Smooth muscle cell of the brain vasculature (primary cell): ENCODE measurements around the gene SPACA9.
A peak's percentile ranks its signal among the peaks of the same experiment; 100 is the strongest.

Experiments used
- DNase-seq: peaks from one replicate; pipeline ENCODE4 v3.0.0-alpha.2; 2012; ENCODE audit warnings: low read depth, low spot score

The SPACA9 gene

GRCh38 chr9:132894346-132894745 is 15.6 kb downstream of the SPACA9 start:
- DNase-seq = no peak

GRCh38 chr9:132894862-132895835 is 16.5 kb downstream of the SPACA9 start:
- DNase-seq = no peak

DNA sequence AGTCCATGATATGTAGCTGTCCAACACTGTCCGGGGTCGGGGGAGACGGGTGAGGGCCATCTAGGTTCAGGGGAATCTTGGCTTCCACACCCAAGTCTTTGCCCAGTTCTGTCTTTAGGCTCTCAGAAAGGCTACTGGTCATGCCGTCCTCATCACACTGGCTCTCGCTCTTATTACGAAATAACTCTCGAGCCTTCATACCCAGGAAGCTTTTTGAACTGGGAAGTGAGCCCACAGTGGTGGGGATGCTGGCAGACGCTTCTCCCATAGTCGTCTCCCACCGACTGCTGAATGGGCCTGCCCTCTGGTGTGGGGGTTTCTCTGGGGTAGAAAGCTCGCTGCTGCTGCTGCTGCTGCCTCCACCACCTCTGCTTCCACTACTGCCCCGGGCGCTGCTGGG is 17.6 kb downstream of the SPACA9 start:
- DNase-seq = no peak

DNA sequence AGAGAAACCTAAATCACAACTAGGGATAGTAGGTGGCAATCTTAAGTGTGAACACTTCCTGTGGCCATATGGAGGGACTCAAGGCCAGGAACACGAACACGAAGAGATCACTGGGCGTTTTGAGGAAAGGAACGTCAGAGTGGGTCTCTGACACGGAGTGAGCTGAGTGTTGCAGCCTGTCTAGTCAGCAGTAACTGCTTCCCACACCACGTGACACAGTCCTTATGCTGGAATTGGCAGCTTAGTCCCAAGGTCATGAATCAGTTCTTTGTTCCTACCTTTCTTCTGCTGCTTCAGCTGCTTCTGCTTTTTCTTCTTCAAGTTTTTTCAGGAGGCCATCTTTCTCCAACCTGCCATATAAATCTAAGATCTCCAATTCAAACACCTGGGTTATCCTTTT is 18.2 kb downstream of the SPACA9 start:
- no peak for DNase-seq

DNA sequence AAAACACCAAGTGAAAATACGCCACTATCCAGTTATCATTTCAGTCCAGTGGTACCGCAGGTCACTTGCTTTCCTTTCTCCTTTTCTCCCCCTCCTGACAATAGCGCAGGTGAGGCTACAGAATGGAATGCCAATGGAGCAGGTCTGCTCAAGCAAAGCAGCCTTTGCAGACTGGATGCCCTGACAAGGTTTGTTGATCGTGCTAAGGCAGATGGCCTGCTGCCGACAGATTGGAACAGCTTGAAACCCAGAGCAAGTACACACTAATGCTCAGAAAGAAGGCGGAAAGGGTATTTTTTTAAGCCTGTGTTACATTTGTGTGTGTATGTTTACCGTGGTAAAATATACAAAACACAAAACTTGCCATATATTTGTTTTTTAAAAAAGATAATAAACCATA is 19.4 kb downstream of the SPACA9 start:
- DNase-seq = no peak

- peak; percentile 58 for DNase-seq
These were observed 23.4 kb downstream of the SPACA9 start for GRCh38 chr9:132901858-132902831.

DNA sequence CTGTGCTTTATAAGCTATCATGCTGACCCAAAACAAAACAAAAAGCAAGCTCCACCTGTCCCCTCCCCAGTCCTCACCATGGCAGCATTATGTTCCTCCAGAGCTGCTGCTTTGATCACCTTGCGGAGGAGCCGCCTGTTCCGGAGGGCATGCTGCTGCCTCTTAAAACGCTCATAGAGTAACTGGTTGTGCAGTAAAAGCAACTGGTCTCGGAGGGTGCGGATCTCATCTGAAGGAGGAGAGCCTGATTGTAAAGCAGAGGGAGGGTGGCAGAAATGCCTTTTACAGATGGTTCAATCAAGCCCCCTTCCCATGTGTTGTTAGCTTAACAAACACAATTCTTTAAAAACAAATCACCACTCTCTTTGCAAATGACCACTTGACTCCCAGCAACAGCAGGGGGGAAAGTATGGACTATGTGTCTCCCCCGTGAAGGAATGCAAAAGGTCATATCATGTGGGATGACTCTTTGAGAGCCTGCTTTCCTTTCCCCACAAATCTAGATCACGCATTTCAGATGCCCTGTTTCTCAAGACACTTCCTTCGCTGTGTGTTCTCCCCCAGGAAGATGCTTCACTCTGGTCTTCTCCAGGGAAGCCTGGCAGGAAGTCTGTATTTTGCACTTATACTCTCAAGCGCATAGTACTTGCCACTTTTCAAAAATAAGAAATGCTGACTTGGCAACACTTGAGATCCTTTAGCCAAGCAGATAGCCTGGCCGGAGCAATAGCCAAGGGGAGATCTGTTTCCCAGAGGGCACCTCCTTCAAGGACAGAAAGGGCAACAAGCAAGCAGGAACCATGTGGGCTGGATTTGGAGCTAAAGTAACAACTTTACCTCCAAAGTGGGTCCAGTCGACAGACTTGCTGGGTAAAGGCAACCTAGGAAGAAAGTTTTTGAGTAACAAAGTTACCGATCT is 25.1 kb downstream of the SPACA9 start:
- no peak for DNase-seq

DNA sequence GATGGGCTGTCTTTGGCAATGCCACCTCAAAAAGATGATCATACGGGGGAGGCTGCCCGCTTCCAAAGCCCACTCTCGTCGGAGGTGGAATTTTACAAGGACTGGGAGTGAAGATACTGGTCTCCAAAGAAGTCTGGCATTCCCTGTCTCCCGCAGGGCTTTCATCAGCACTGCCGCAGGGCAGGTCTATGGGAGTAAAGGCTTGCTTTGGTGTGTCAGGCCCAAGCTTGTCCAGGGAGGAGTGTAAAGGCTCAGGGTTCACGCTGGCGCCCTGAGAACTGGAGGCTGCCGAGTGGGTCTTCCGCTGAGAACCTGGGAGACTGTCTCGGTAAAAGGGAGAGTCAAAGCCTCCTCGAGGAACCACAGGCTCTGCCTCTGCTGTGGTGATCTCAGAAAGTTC is 27.0 kb downstream of the SPACA9 start:
- no peak for DNase-seq

DNA sequence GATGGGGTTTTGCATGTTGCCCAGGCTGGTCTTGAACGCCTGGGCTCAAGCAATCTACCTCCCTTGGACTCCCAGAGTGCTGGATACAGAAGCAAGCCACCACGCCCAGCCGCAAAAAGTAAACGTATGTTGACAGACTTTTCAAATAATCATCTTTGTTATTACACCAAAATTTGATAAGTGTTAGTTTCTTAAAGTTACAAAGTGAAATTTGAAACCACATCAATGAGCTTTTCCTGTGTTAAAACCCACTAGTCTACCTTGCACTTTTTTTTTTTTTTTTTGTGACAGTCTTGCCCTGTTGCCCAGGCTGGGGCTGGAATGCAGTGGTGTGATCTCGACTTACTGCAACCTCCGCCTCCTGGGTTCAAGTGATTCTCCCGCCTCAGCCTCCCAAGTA is 29.9 kb downstream of the SPACA9 start:
- DNase-seq = no peak

GRCh38 chr9:132909311-132909710 is 30.6 kb downstream of the SPACA9 start:
- DNase-seq = no peak

- DNase-seq = no peak
These were observed 31.7 kb downstream of the SPACA9 start for GRCh38 chr9:132910376-132910775.

DNA sequence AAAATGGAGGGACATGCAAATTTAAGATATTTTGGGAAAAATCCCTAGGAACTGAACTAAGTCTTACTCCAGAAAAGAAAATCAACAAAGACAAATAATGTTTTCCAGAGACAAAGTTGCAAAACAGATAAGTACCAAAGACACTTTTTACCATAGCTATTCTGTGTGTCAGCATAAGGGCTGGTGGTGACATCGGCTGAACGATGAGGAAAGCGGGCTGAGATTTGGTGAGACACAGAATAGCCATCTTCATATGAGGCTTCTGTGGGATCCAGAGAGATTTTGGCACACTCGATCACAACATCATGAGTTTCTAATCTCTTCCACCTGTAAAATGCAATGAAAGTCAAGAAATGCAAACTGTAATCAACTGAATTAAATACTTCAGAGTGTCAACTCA is 33.4 kb downstream of the SPACA9 start:
- DNase-seq = no peak

DNA sequence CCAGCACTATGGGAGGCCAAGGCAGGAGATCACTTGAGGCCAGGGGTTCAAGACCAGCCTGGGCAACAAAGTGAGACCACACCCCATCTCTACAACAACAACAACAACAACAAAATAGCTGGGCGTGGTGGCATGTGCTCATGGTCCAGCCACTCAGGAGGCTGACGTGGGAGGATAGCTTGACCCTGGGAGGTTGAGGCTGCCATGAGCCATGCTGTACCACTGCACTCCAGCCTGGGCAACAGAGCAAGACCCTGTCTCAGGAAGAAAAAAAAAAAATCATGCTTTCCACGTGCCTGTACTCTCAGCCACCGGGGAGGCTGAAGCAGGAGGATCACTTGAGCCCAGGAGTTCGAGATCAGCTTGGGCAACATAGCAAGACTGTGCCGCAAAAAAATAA is 36.2 kb downstream of the SPACA9 start:
- DNase-seq = no peak

DNA sequence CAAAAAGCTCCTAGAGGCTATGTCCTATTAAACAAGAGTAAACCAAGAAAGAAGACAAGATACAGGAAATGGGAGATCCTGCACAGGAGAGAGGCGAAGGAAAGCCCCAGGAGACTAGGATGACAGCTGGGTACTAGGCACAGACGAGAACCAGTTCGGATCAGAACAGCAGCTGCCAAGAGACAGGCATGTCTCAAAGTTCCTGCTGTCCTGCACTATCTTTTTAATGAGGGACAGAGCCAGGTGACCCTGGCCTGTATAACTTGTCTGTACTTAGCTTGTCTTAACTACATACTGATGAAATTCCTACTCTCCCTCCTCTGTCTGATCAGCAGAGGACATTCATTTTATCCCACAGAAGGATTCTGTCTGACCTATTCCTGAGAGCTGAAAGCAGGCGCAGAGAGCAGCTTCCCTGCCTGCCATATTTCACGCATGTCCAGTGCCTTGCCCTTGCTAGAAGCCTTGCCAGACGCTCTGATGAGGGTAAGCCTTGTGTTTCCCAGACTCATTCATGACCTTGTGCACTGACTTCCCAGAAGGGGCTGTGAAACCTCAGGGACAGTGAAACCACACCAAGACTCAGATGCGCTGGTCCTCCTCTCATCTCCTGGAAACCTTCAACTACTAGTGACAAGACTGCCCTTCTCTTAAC is 41.0 kb downstream of the SPACA9 start:
- no peak for DNase-seq

DNA sequence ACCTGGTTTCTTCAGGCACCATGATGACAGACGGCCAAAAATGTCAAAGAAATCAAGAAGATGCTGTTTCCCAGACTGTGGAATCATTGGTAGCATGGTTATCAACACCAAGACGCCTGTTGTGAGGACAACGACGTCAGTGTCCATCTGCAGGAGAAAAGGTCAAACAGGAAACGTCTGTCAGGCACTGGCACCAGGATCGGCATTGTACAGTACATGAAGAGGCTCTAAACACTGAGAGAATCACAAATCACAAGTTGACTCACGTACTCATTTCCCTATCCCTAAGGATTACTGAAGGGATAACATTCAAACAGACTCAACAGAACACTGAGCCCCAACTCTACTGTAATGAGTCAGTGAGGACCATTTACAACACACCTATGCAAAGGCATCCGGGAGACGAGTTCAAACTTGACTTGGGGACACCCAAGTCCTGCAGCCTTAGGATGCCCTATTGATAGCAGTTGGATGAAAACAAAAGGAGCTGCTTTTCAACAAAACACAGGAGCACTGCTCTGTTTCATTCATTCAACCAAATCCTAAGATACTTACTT is 44.7 kb downstream of the SPACA9 start:
- DNase-seq = no peak

DNA sequence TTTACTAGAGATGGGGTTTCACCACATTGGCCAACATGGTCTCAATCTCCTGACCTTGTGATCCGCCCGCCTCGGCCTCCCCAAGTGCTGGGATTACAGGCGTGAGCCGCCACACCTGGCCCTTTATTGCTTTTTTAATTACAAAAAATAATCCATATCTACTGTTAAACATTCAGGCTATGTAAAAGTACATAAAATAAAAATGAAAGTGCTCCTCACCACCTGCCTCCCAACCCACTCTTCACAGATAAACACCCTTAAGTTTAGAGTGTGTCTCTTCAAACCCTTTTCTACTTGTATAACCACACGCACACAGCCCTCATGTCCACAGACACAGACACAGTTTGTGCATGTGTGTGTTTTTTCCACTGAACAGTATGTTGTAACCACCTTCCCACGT is 49.0 kb downstream of the SPACA9 start:
- DNase-seq = no peak

- no peak for DNase-seq
These were observed 52.6 kb downstream of the SPACA9 start for GRCh38 chr9:132931178-132931735.

GRCh38 chr9:132935026-132935425 is 56.3 kb downstream of the SPACA9 start:
- no peak for DNase-seq

DNA sequence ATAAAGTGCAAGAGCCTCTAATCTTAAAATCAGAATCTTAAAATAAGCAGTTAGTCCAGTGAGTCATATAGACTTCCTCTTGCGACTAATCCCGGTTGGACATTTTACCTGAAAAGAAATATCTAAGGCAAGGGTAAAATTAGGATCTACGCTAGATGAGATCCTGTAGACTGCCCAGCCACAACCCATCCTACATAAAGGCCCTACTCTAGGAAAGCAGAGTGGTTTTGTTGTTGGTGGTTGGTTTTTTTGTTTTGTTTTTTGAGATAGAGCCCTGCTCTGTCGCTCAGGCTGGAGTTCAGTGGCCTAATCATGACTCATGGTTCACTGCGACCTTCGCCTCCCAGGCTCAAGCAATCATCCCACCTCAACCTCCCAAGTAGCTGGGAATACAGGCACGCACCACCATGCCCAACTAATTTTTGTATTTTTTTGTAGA is 58.8 kb downstream of the SPACA9 start:
- DNase-seq = no peak

GRCh38 chr9:132939169-132939568 is 60.5 kb downstream of the SPACA9 start:
- no peak for DNase-seq
